Kidney epithelial cell (primary cell): ENCODE results near the gene AGT. TPM values are rescaled to one million over a fixed set of nuclear protein-coding genes. Genes with fewer than 3 reads are reported as not detected.

Experiments
- DNase-seq: peaks from one replicate; pipeline ENCODE4 v3.0.0-alpha.2; 2010; ENCODE audit warnings: low read depth
- H3K27me3 ChIP-seq: 2 replicates; pipeline ENCODE4 v1.6.0; 2011; ENCODE audit warnings: low read length; ENCODE audit not compliant: control insufficient read depth, insufficient read depth
- H3K36me3 ChIP-seq: 2 replicates; pipeline ENCODE4 v1.5.1; 2011; ENCODE audit warnings: low read length; ENCODE audit not compliant: control insufficient read depth, insufficient read depth
- H3K4me3 ChIP-seq: 2 replicates; pipeline ENCODE4 v1.5.1; 2011; ENCODE audit warnings: low read depth, mild to moderate bottlenecking, control low read depth, low read length
- CTCF ChIP-seq: IDR thresholded peaks from 2 replicates; pipeline ENCODE4 v1.5.1; 2011; ENCODE audit warnings: mild to moderate bottlenecking, moderate library complexity, low read length, control low read depth, inconsistent platforms; ENCODE audit not compliant: insufficient read depth, poor library complexity, severe bottlenecking
- total RNA-seq: library from RNA; depleted of rRNA; stranded (reverse); fragments of >200 nt; gene quantifications from 2 replicates; pipeline ENCODE4 v1.2.3, GENCODE V29; 2015

AGT gene
- total RNA-seq, 1 donor from 2014 or later = 3.9 TPM

- no peak for TF ChIP-seq CTCF
- Histone ChIP-seq H3K4me3 (no peak overlapping the region), H3K36me3 (no peaks in the 10 kb centered on the region), H3K27me3 (no peaks in the 10 kb centered on the region)
- no peak for DNase-seq
These were observed 25.8 kb upstream of the AGT start for GRCh38 chr1:230739564-230740290.

- H3K27me3 ChIP-seq = no peaks in the 10 kb centered on the region
- DNase-seq = no peak
- no peak overlapping the region for H3K4me3 ChIP-seq
- H3K36me3 ChIP-seq = no peaks in the 10 kb centered on the region
- TF ChIP-seq CTCF = no peak
These were observed 23.8 kb upstream of the AGT start for GRCh38 chr1:230737622-230738262.

GRCh38 chr1:230735447-230735846 lies 21.5 kb upstream of the AGT start:
- DNase-seq = no peak
- Histone ChIP-seq H3K36me3 (no peaks in the 10 kb centered on the region), H3K27me3 (no peaks in the 10 kb centered on the region), H3K4me3 (no peak overlapping the region)
- no peak for TF ChIP-seq CTCF

GRCh38 chr1:230730977-230731376 lies 17.1 kb upstream of the AGT start:
- no peak for DNase-seq
- no peak overlapping the region for H3K4me3 ChIP-seq
- no peak for TF ChIP-seq CTCF
- no peaks in the 10 kb centered on the region for H3K36me3 ChIP-seq
- H3K27me3 ChIP-seq = peaks cover 3% of the 10 kb centered on the region

- DNase-seq = no peak
- Histone ChIP-seq H3K36me3 (no peaks in the 10 kb centered on the region), H3K4me3 (no peak overlapping the region), H3K27me3 (peaks cover 3% of the 10 kb centered on the region)
- no peak for TF ChIP-seq CTCF
These were observed 14.9 kb upstream of the AGT start for GRCh38 chr1:230728710-230729392.
